Pericardium fibroblast (primary cell): ENCODE results near the gene PCAT6. TPM values are rescaled to one million over a fixed set of nuclear protein-coding genes. Genes with fewer than 3 reads are reported as not detected.

ENCODE experiments used
- total RNA-seq: library from RNA; depleted of rRNA; stranded (reverse); fragments of >200 nt; gene quantifications from 2 replicates; pipeline ENCODE4 v1.2.3, GENCODE V29; 2015

Gene PCAT6
- 3.8 TPM in 1 of 2 replicates, not detected in the other for total RNA-seq

DNA sequence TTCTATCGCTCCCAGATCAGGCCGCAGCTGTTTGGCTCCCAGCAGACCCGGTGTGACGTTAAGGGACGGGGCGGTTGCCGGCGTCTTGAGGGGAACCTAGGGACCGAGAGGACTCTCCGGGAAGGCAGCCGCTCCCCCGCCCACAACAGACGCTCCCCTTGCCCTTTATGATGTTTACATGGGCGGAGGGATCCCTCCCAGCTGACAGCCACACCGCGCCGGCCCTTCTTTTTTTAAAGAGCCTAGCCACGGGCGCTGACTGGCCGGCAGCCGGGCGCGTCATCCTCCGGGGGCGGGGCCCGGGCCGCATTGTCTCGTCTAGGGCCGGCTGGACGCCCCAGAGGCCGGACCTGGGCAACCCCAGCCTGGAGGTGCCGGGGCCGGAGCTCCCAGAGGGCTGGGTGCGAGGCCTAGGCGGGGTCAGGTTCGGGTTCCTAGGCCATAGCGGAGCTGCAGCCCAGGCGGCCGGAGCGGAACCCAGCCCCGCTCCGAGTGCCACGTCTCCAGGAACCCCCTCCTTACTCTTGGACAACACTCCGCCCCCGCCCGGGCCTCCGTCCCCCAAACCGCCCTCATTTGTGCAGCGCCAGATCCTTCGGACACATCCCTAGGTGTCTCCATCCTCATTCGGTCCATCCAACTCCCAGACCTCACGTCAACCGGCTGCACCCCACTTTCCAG lies at the start of gene PCAT6:
Gene PCAT6, plus strand, starts transcription at position 340 of the 681 bp plus-strand sequence.

DNA sequence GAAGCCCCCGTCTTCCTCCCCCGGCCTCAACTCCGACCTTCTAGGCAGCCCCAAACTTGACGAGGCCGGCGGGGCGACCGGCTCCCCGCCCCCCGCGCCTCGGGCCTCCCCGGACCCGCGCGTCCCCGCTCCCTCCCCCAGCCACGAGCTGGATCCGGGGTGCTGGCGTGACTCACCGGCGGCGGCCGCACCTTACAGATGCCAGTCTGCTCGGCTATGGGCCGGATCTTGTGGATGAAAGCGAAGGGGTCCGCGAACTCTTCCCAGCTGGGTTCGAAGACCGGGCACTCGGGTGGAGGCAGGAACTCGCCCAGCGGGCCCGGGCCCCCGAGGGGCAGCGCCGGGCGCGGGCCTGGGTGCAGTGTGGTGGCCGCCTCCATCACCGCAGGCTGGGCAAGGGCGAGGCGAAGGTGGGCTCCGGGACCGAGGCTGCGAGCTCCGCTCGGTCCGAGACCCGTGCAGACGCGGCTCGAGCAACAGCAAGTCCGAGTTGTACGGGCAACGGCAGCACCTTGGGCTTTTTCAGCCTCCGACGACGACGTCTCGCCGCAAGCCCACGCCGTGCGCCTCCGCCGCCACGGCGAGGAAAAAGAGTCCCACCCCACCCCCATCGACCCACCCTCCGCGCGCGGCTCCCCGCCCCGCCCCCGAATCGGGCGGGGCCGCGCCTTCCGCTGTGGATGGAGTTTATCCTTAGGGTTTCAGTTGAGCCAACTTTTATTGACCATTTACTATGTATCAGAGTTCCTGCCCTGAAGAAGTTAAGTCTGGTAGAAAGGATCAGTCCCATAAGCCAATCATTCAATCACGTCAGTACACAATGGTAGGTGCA lies 2.6 kb upstream of the PCAT6 start, which contains the start of gene KDM5B:
Gene KDM5B, minus strand, starts transcription at position 496 of the 832 bp plus-strand sequence. Its CDS starts 116 bp downstream, at position 380.

Other genes with a start within 250 kb of the PCAT6 start
- gene SYT2, start 100.5 kb upstream of the PCAT6 start, total RNA-seq = not detected in 2 replicates
- 39.1 and 48.3 TPM in 2 replicates for gene KDM5B, start 2.5 kb upstream of the PCAT6 start, total RNA-seq
- 6.2 and 7.8 TPM in 2 replicates for gene RABIF, start 78.2 kb downstream of the PCAT6 start, total RNA-seq
- gene KLHL12, start 116.3 kb downstream of the PCAT6 start, total RNA-seq = 14.8 and 21.3 TPM in 2 replicates
- 57.0 and 65.2 TPM in 2 replicates for gene ADIPOR1, start 147.4 kb downstream of the PCAT6 start, total RNA-seq
- gene CYB5R1, start 156.3 kb downstream of the PCAT6 start, total RNA-seq = 26.0 and 37.5 TPM in 2 replicates
- gene TMEM183A, start 196.4 kb downstream of the PCAT6 start, total RNA-seq = 50.5 and 60.9 TPM in 2 replicates
- 2.4 and 5.1 TPM in 2 replicates for gene PPFIA4, start 215.5 kb downstream of the PCAT6 start, total RNA-seq